ENCODE measurements around the gene HNF1B. TPM values are rescaled to one million over a fixed set of nuclear protein-coding genes. Genes with fewer than 3 reads are reported as not detected.

The HNF1B gene, protein sequence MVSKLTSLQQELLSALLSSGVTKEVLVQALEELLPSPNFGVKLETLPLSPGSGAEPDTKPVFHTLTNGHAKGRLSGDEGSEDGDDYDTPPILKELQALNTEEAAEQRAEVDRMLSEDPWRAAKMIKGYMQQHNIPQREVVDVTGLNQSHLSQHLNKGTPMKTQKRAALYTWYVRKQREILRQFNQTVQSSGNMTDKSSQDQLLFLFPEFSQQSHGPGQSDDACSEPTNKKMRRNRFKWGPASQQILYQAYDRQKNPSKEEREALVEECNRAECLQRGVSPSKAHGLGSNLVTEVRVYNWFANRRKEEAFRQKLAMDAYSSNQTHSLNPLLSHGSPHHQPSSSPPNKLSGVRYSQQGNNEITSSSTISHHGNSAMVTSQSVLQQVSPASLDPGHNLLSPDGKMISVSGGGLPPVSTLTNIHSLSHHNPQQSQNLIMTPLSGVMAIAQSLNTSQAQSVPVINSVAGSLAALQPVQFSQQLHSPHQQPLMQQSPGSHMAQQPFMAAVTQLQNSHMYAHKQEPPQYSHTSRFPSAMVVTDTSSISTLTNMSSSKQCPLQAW
- not detected in 2 replicates for total RNA-seq
- long read RNA-seq: 0 reads

DNA sequence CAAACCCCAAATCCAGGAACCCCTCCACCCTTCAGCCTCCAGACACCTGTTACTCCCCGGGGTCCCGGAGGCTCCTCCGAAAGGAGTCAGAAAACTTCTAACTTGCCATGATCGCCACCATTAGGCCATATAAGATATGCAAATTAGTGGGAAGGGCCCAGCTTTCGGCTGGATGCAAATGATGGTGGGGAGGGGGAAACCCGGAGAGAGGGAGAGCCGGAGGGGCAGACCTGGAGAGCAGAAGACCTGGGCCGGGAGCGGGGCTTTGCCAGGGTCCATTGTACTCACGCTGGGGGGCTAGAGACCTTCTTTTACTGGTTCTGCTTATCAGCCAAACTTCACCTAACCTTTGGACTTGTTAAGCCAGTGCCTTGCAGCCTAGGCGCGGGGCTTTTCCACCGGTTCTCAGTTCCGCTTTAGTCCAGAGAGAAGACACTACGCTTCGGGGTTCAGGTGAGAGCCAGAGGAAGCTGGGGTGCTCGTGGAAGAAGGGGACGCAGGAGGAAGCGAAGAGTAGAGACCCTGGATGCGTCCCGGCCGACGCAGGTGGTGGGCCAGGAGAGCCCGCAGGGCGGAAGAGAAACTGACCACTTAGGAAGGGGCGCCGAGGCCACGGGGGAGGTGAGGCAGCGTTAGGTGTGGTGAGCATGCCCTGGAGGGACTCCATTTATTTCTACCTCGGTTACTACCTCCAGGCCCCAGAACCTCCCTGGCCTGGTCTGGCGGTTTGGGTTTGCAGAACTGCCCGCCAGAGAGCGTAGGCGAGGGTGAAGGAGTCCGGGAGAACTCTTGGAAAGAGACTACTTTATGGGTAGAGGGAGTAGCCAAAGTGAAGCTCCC, at the start of gene HNF1B:
TSS of gene HNF1B (minus strand) at position 99 of the 840 bp plus-strand sequence. CDS start 175 bp downstream, outside the sequence.
- peak within 1 kb of the TSS; percentile 29 for H3K4me3 Mint-ChIP-seq
- TF ChIP-seq, protein P1, sequence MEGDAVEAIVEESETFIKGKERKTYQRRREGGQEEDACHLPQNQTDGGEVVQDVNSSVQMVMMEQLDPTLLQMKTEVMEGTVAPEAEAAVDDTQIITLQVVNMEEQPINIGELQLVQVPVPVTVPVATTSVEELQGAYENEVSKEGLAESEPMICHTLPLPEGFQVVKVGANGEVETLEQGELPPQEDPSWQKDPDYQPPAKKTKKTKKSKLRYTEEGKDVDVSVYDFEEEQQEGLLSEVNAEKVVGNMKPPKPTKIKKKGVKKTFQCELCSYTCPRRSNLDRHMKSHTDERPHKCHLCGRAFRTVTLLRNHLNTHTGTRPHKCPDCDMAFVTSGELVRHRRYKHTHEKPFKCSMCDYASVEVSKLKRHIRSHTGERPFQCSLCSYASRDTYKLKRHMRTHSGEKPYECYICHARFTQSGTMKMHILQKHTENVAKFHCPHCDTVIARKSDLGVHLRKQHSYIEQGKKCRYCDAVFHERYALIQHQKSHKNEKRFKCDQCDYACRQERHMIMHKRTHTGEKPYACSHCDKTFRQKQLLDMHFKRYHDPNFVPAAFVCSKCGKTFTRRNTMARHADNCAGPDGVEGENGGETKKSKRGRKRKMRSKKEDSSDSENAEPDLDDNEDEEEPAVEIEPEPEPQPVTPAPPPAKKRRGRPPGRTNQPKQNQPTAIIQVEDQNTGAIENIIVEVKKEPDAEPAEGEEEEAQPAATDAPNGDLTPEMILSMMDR (conservative IDR thresholded peaks at IDR 0.05): no peak
- DNase-seq (ENCODE audit: low read depth, low spot score): no peak
- no peaks in the 10 kb centered on the region for H3K36me3 Mint-ChIP-seq (ENCODE audit: low read depth)
- peaks cover 10% of the 10 kb centered on the region for H3K4me1 Mint-ChIP-seq
- H3K27ac Mint-ChIP-seq (ENCODE audit: unreplicated experiment): no peak within 1 kb of the TSS
- H3K9me3 Mint-ChIP-seq: no peaks in the 10 kb centered on the region
- peaks cover 96% of the 10 kb centered on the region for H3K27me3 Mint-ChIP-seq (ENCODE audit: low read depth)

GRCh38 chr17:37792787-37793186, 47.9 kb upstream of the HNF1B start:
- TF ChIP-seq, protein P1 (conservative IDR thresholded peaks at IDR 0.05): no peak
- H3K9me3 Mint-ChIP-seq: no peaks in the 10 kb centered on the region
- no peak overlapping the region for H3K27ac Mint-ChIP-seq (ENCODE audit: unreplicated experiment)
- peaks cover 15% of the 10 kb centered on the region for H3K27me3 Mint-ChIP-seq (ENCODE audit: low read depth)
- peaks cover 4% of the 10 kb centered on the region for H3K4me1 Mint-ChIP-seq
- H3K36me3 Mint-ChIP-seq (ENCODE audit: low read depth): no peaks in the 10 kb centered on the region
- DNase-seq (ENCODE audit: low read depth, low spot score): no peak
- H3K4me3 Mint-ChIP-seq: no peak overlapping the region

- no peaks in the 10 kb centered on the region for H3K36me3 Mint-ChIP-seq (ENCODE audit: low read depth)
- H3K27me3 Mint-ChIP-seq (ENCODE audit: low read depth): peaks cover 15% of the 10 kb centered on the region
- no peak for DNase-seq (ENCODE audit: low read depth, low spot score)
- no peaks in the 10 kb centered on the region for H3K9me3 Mint-ChIP-seq
- H3K27ac Mint-ChIP-seq (ENCODE audit: unreplicated experiment): no peak overlapping the region
- peaks cover 4% of the 10 kb centered on the region for H3K4me1 Mint-ChIP-seq
- TF ChIP-seq, protein P1 (conservative IDR thresholded peaks at IDR 0.05): peak; percentile 62
- H3K4me3 Mint-ChIP-seq: no peak overlapping the region
These were observed 46.9 kb upstream of the HNF1B start for GRCh38 chr17:37791447-37792399.

DNA sequence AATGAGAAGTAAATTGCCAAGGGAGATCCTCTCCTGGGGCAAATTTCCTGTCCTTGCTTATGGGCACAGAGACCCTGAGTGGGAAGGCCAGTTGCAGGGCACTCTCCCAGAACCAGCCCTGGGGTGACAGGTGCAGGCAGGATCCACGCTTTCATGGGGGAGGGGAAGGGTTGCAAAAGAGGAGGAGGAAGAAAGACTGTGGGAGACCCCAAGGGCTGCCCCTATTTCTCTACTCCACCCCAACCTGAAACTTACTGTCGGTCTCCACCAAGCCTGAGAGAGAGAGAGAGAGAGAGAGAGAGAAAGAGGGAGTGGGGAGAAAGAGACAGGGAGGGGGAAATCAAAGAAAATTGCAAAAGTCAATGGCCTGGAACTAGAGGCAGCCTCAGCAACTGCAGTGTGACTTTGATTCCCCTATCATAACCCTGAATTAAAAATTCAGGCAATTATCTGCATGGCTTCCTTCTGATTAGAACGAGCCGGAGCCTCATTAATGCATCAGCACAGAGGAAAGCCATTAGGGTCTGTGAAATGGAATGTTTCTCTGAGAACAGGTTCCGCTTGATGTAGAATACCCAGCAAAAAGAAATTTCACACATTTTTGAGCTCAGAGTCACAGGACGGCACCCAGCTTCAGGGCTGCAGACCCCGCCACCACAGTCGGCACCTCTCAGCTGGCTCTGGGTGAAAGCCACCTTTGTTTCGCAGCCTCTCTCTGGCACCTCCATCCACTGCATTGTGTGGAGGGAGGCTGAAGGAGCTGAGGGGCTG, 45.1 kb upstream of the HNF1B start:
- DNase-seq (ENCODE audit: low read depth, low spot score): no peak
- no peaks in the 10 kb centered on the region for H3K9me3 Mint-ChIP-seq
- H3K4me3 Mint-ChIP-seq: no peak overlapping the region
- TF ChIP-seq, protein P1 (conservative IDR thresholded peaks at IDR 0.05): no peak
- peaks cover 15% of the 10 kb centered on the region for H3K27me3 Mint-ChIP-seq (ENCODE audit: low read depth)
- H3K36me3 Mint-ChIP-seq (ENCODE audit: low read depth): no peaks in the 10 kb centered on the region
- H3K4me1 Mint-ChIP-seq: peaks cover 4% of the 10 kb centered on the region
- H3K27ac Mint-ChIP-seq (ENCODE audit: unreplicated experiment): no peak overlapping the region
